Measurements from ENCODE around the gene MEIS2.

- TF ChIP-seq CTCF (conservative IDR thresholded peaks at IDR 0.05 in 1 of 2, IDR thresholded peaks at IDR 0.05 in 1 of 2; ENCODE audit: extremely low read depth in 1 of 2, insufficient read depth in 1 of 2, low read depth in 1 of 2, low read length in 2 of 2) (no peak), EZH2 (IDR thresholded peaks at IDR 0.05; ENCODE audit: borderline replicate concordance, low read length) (no peak)
Measured at GRCh38 chr15:36926427-36926825, 173.9 kb downstream of the MEIS2 start.
